Neural progenitor cell (in vitro differentiated cells): Measurements from ENCODE around the gene CCDC70. TPM values are rescaled to one million over a fixed set of nuclear protein-coding genes. Genes with fewer than 3 reads are reported as not detected.

Experiments used
- DNase-seq: peaks from one replicate; pipeline ENCODE4 v3.0.0-alpha.2; 2016; ENCODE audit warnings: low spot score
- H2AFZ ChIP-seq: fragments of 200-600 bp; sonication (generic); replicated peaks from 2 replicates; pipeline ENCODE4 v1.6.1; 2016; ENCODE audit warnings: antibody characterized with exemption
- H3F3A ChIP-seq: fragments of 200-600 bp; sonication (generic); 2 replicates; pipeline ENCODE4 v1.6.1; 2016; ENCODE audit warnings: antibody characterized with exemption, low read depth
- H3K27ac ChIP-seq: fragments of 200-600 bp; sonication (generic); 2 replicates; pipeline ENCODE4 v1.5.1; 2016; ENCODE audit warnings: mild to moderate bottlenecking
- H3K27me3 ChIP-seq: fragments of 200-600 bp; sonication (generic); 2 replicates; pipeline ENCODE4 v1.6.1; 2016; ENCODE audit warnings: mild to moderate bottlenecking, moderate library complexity
- H3K36me3 ChIP-seq: fragments of 200-600 bp; sonication (generic); 2 replicates; pipeline ENCODE4 v1.5.1; 2016
- H3K4me1 ChIP-seq: fragments of 200-600 bp; sonication (generic); 2 replicates; pipeline ENCODE4 v1.6.1; 2016; ENCODE audit warnings: mixed run types
- H3K4me2 ChIP-seq: fragments of 200-600 bp; sonication (generic); 2 replicates; pipeline ENCODE4 v1.6.1; 2016
- H3K4me3 ChIP-seq: fragments of 200-600 bp; sonication (generic); 2 replicates; pipeline ENCODE4 v1.5.1; 2016
- H3K79me2 ChIP-seq: fragments of 200-600 bp; sonication (generic); 2 replicates; pipeline ENCODE4 v1.6.1; 2016; ENCODE audit warnings: low read depth
- H3K9ac ChIP-seq: fragments of 200-600 bp; sonication (generic); 2 replicates; pipeline ENCODE4 v1.6.1; 2016
- H3K9me3 ChIP-seq: fragments of 200-600 bp; sonication (generic); 2 replicates; pipeline ENCODE4 v1.5.1; 2016; ENCODE audit warnings: low read depth
- H4K20me1 ChIP-seq: fragments of 200-600 bp; sonication (generic); 2 replicates; pipeline ENCODE4 v1.6.1; 2016; ENCODE audit warnings: low read depth
- H3K27ac Mint-ChIP-seq: 3 replicates; pipeline ENCODE4 v1.8.0; 2021; ENCODE audit warnings: mixed read lengths
- H3K27me3 Mint-ChIP-seq: 2 replicates; pipeline ENCODE4 v1.8.0; 2022; ENCODE audit warnings: low read depth, mild to moderate bottlenecking, inconsistent platforms, moderate library complexity, mixed read lengths; ENCODE audit not compliant: insufficient read depth
- H3K36me3 Mint-ChIP-seq: 3 replicates; pipeline ENCODE4 v1.8.0; 2021; ENCODE audit warnings: mixed read lengths
- H3K4me1 Mint-ChIP-seq: 3 replicates; pipeline ENCODE4 v1.8.0; 2021; ENCODE audit warnings: mixed read lengths
- H3K4me3 Mint-ChIP-seq: 3 replicates; pipeline ENCODE4 v1.8.0; 2021; ENCODE audit warnings: mild to moderate bottlenecking, moderate library complexity, mixed read lengths
- H3K9me3 Mint-ChIP-seq: 3 replicates; pipeline ENCODE4 v1.8.0; 2020; ENCODE audit warnings: mixed read lengths
- CTCF ChIP-seq: fragments of 200-600 bp; sonication (generic); IDR thresholded peaks from 2 replicates; pipeline ENCODE4 v1.5.1; 2017; ENCODE audit warnings: antibody characterized with exemption, mild to moderate bottlenecking
- EZH2 ChIP-seq: fragments of 200-600 bp; sonication (generic); IDR thresholded peaks from 2 replicates; pipeline ENCODE4 v1.6.1; 2017; ENCODE audit warnings: antibody characterized with exemption, mild to moderate bottlenecking, moderate library complexity
- EZH2phosphoT487 ChIP-seq: fragments of 200-600 bp; sonication (generic); IDR thresholded peaks from 2 replicates; pipeline ENCODE4 v1.6.1; 2017; ENCODE audit warnings: antibody characterized with exemption
- total RNA-seq: library from RNA; depleted of rRNA; stranded (reverse); fragments of >200 nt; gene quantifications from 2 replicates; pipeline ENCODE4 v1.2.3, GENCODE V29; 2015; ENCODE audit warnings: low replicate concordance

CCDC70 gene
- total RNA-seq, 1 donor from 2014 or later: not detected

- H3F3A ChIP-seq: no peaks in the 10 kb centered on the region
- H3K4me3 ChIP-seq: no peak overlapping the region
- H3K9ac ChIP-seq: no peak overlapping the region
- no peaks in the 10 kb centered on the region for H3K4me1 ChIP-seq
- no peaks in the 10 kb centered on the region for H4K20me1 ChIP-seq
- H3K79me2 ChIP-seq: no peaks in the 10 kb centered on the region
- no peaks in the 10 kb centered on the region for H3K36me3 ChIP-seq
- no peak overlapping the region for H3K27ac Mint-ChIP-seq
- H3K4me2 ChIP-seq: no peak overlapping the region
- no peak overlapping the region for H3K27ac ChIP-seq
- peak; percentile 20 for DNase-seq
- H3K4me3 Mint-ChIP-seq: no peak overlapping the region
- peaks cover 2% of the 10 kb centered on the region for H3K36me3 Mint-ChIP-seq
- H3K9me3 ChIP-seq: no peaks in the 10 kb centered on the region
- peak overlapping the region; percentile 56 for H2AFZ ChIP-seq
- H3K4me1 Mint-ChIP-seq: peaks cover 8% of the 10 kb centered on the region
- peaks cover 2% of the 10 kb centered on the region for H3K27me3 Mint-ChIP-seq
- TF ChIP-seq EZH2phosphoT487 (no peak), EZH2 (no peak), CTCF (no peak)
- no peaks in the 10 kb centered on the region for H3K27me3 ChIP-seq
- peaks cover 12% of the 10 kb centered on the region for H3K9me3 Mint-ChIP-seq
Observed at GRCh38 chr13:51858433-51859247, 3.1 kb upstream of the CCDC70 start.

- no peaks in the 10 kb centered on the region for H3K9me3 Mint-ChIP-seq
- no peak overlapping the region for H3K9ac ChIP-seq
- no peak overlapping the region for H3K27ac ChIP-seq
- no peak overlapping the region for H2AFZ ChIP-seq
- TF ChIP-seq EZH2: no peak
- no peak for TF ChIP-seq EZH2phosphoT487
- TF ChIP-seq CTCF: no peak
- no peaks in the 10 kb centered on the region for H3K36me3 ChIP-seq
- H4K20me1 ChIP-seq: no peaks in the 10 kb centered on the region
- H3K4me1 Mint-ChIP-seq: peaks cover 5% of the 10 kb centered on the region
- H3K4me3 Mint-ChIP-seq: no peak overlapping the region
- no peak overlapping the region for H3K4me2 ChIP-seq
- H3K9me3 ChIP-seq: no peaks in the 10 kb centered on the region
- H3K27ac Mint-ChIP-seq: no peak overlapping the region
- no peaks in the 10 kb centered on the region for H3K27me3 ChIP-seq
- H3K27me3 Mint-ChIP-seq: peaks cover 9% of the 10 kb centered on the region
- no peak for DNase-seq
- H3K4me3 ChIP-seq: no peak overlapping the region
- H3K36me3 Mint-ChIP-seq: no peaks in the 10 kb centered on the region
- no peaks in the 10 kb centered on the region for H3F3A ChIP-seq
- no peaks in the 10 kb centered on the region for H3K79me2 ChIP-seq
- H3K4me1 ChIP-seq: no peaks in the 10 kb centered on the region
Observed at GRCh38 chr13:51862957-51863356, 1.2 kb downstream of the CCDC70 start.

GRCh38 chr13:51865838-51866237, 4.1 kb downstream of the CCDC70 start:
- H2AFZ ChIP-seq: no peak overlapping the region
- no peaks in the 10 kb centered on the region for H3K4me1 ChIP-seq
- H3K4me3 Mint-ChIP-seq: no peak overlapping the region
- peaks cover 7% of the 10 kb centered on the region for H3K4me1 Mint-ChIP-seq
- no peaks in the 10 kb centered on the region for H3F3A ChIP-seq
- no peaks in the 10 kb centered on the region for H3K9me3 ChIP-seq
- no peak overlapping the region for H3K4me3 ChIP-seq
- no peaks in the 10 kb centered on the region for H3K36me3 ChIP-seq
- no peaks in the 10 kb centered on the region for H4K20me1 ChIP-seq
- no peaks in the 10 kb centered on the region for H3K79me2 ChIP-seq
- no peak overlapping the region for H3K27ac ChIP-seq
- no peaks in the 10 kb centered on the region for H3K9me3 Mint-ChIP-seq
- no peaks in the 10 kb centered on the region for H3K27me3 ChIP-seq
- peaks cover 1% of the 10 kb centered on the region for H3K36me3 Mint-ChIP-seq
- H3K27me3 Mint-ChIP-seq: peaks cover 12% of the 10 kb centered on the region
- no peak overlapping the region for H3K4me2 ChIP-seq
- no peak overlapping the region for H3K27ac Mint-ChIP-seq
- no peak overlapping the region for H3K9ac ChIP-seq
- peak; percentile 28 for DNase-seq
- TF ChIP-seq CTCF (no peak), EZH2 (no peak), EZH2phosphoT487 (no peak)
